Muscle layer of duodenum (tissue), 2 donors: ENCODE results near the gene STMP1.

Experiments
- H3K27ac ChIP-seq: one replicate; pipeline ENCODE4 v1.7.0; 2013; ENCODE audit warnings: mild to moderate bottlenecking, low read length
- H3K27me3 ChIP-seq: one replicate; pipeline ENCODE4 v1.7.0; 2013; ENCODE audit warnings: low read depth, mild to moderate bottlenecking, control low read depth, low read length
- H3K36me3 ChIP-seq, 2 donors: one replicate each; pipeline ENCODE4 v1.7.0; 2013; ENCODE audit warnings: low read length in 2 of 2, control low read depth in 1 of 2, mild to moderate bottlenecking in 1 of 2; ENCODE audit not compliant: insufficient read depth in 2 of 2, control insufficient read depth in 1 of 2
- H3K4me1 ChIP-seq, 2 donors: one replicate each; pipeline ENCODE4 v1.7.0; 2013; ENCODE audit warnings: low read length in 2 of 2, mild to moderate bottlenecking in 2 of 2, control low read depth in 1 of 2, moderate library complexity in 1 of 2; ENCODE audit not compliant: insufficient read depth in 2 of 2, control insufficient read depth in 1 of 2
- H3K4me3 ChIP-seq, 2 donors: one replicate each; pipeline ENCODE4 v1.7.0; 2013; ENCODE audit warnings: low read length in 2 of 2, low read depth in 1 of 2, mild to moderate bottlenecking in 1 of 2
- H3K9me3 ChIP-seq, 2 donors: one replicate each; pipeline ENCODE4 v1.7.0; 2013; ENCODE audit warnings: low read length in 2 of 2, control low read depth in 1 of 2, mild to moderate bottlenecking in 1 of 2; ENCODE audit not compliant: control insufficient read depth in 1 of 2
- donor health status: healthy.

The STMP1 gene

DNA sequence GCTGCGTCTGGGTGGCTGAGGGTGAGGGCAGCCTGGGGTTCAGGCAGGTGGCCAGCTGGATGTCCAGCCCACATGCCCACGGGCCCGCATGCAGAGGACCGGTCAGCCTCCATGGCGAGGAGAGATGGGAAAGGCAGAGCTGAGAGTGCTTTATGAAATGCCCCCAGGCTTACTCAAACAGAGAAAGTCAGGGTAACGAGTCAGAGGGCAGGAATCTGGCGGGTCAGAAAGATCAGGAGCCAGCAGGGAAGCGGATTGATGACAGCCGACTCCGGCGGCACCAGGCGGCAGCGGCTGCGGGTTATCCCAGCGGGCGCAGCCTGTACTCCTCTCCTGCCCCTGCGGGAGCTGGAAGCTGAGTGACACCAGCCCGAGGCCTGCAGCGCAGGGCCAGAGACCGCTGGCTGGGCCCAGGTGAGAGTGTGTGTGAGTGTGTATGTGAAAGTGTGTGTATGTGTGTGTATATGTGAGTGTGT lies 52.3 kb downstream of the STMP1 start:
- no peaks in the 10 kb centered on the region for H3K36me3 ChIP-seq
- H3K4me3 ChIP-seq, result no peak overlapping the region
- H3K9me3 ChIP-seq, result no peaks in the 10 kb centered on the region
- no peaks in the 10 kb centered on the region for H3K27me3 ChIP-seq
- no peaks in the 10 kb centered on the region for H3K4me1 ChIP-seq
- H3K27ac ChIP-seq, result no peak overlapping the region

DNA sequence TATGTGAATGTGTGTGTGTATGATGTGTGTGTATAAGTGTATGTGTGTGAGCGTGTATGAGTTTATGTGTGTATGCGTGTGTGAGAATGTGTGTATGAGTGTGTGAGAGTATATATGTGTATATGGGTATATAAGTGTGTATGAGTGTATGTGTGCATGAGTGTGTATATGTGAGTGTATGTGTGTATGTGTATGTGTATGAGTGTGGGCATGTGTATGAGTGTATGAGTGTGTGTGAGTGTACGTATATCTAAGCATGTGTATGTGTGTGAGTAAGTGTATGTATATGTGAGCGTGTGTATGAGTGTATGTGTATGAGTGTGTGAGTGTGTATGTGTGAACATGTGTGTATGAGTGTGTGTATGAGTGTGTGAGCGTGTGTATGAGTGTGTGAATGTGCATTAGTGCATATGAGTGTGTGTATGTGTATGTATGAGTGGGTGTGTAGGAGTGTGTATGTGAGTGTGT lies 52.8 kb downstream of the STMP1 start:
- Histone ChIP-seq H3K27ac (no peak overlapping the region), H3K9me3 (no peaks in the 10 kb centered on the region), H3K36me3 (no peaks in the 10 kb centered on the region), H3K4me3 (no peak overlapping the region), H3K4me1 (no peaks in the 10 kb centered on the region), H3K27me3 (no peaks in the 10 kb centered on the region)

DNA sequence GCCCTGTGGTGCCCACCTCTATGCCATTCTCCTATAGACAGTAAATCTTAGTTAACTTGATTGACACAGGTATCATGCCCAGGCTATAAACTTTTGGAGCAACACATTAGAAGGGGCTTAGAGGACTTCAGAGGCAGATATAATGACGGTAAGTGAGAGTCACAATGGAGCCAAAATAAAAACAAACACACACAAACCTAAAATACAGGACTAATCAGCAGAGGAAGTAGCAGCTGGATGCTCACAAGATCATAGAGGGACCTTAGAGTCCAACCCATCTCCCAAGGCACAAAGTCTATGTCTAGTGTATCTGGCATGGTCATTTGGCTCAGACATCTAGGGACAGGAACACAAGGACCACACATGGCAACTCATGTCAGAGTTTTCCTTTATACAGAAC lies 53.4 kb downstream of the STMP1 start:
- H3K4me3 ChIP-seq, result no peak overlapping the region
- H3K27me3 ChIP-seq, result no peaks in the 10 kb centered on the region
- H3K4me1 ChIP-seq, result no peaks in the 10 kb centered on the region
- H3K27ac ChIP-seq, result no peak overlapping the region
- no peaks in the 10 kb centered on the region for H3K9me3 ChIP-seq
- no peaks in the 10 kb centered on the region for H3K36me3 ChIP-seq

GRCh38 chr7:135716677-135717238 lies 54.4 kb downstream of the STMP1 start:
- Histone ChIP-seq H3K4me3 (no peak overlapping the region), H3K27ac (no peak overlapping the region), H3K36me3 (no peaks in the 10 kb centered on the region), H3K27me3 (no peaks in the 10 kb centered on the region), H3K4me1 (no peaks in the 10 kb centered on the region), H3K9me3 (no peaks in the 10 kb centered on the region)

GRCh38 chr7:135717693-135718092 lies 55.4 kb downstream of the STMP1 start:
- H3K27me3 ChIP-seq, result no peaks in the 10 kb centered on the region
- H3K27ac ChIP-seq, result no peak overlapping the region
- H3K36me3 ChIP-seq, result no peaks in the 10 kb centered on the region
- no peaks in the 10 kb centered on the region for H3K4me1 ChIP-seq
- H3K9me3 ChIP-seq, result no peaks in the 10 kb centered on the region
- no peak overlapping the region for H3K4me3 ChIP-seq

GRCh38 chr7:135718219-135718618 lies 55.9 kb downstream of the STMP1 start:
- H3K27me3 ChIP-seq, result no peaks in the 10 kb centered on the region
- H3K27ac ChIP-seq, result no peak overlapping the region
- no peak overlapping the region for H3K4me3 ChIP-seq
- H3K36me3 ChIP-seq, result no peaks in the 10 kb centered on the region
- H3K9me3 ChIP-seq, result no peaks in the 10 kb centered on the region
- H3K4me1 ChIP-seq, result no peaks in the 10 kb centered on the region

DNA sequence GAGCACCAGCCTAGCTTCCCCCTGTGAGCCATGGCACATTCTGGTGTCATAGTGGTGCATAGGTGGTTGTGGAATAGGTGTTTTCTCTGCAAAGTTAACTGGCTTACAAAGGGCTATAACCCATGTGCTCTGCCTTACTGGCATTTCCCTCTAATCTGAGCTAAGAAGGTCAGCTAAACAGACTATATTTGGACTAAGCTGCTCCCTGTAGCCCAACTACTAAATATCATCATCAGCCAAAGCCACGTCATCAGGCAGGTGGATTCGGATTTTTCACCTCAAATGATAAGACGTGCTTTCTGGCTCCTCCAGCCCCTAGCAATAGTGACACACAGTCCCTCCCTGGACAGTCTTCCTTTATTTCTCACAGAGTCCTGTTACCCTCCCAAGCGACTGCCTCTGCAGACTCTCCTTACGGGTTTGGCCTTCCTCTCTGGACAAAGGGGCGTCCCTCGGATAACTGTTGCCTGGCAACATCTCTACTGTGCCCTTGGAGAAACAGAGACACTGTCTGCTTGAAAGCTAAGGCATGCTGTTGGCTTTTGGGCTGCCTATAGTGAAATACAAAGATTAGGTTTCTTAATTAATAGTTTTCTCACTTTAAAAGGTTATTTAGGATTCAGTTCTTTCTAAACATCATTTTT lies 56.6 kb downstream of the STMP1 start:
- no peak overlapping the region for H3K27ac ChIP-seq
- no peak overlapping the region for H3K4me3 ChIP-seq
- H3K36me3 ChIP-seq, result no peaks in the 10 kb centered on the region
- H3K4me1 ChIP-seq, result no peaks in the 10 kb centered on the region
- no peaks in the 10 kb centered on the region for H3K27me3 ChIP-seq
- no peaks in the 10 kb centered on the region for H3K9me3 ChIP-seq

DNA sequence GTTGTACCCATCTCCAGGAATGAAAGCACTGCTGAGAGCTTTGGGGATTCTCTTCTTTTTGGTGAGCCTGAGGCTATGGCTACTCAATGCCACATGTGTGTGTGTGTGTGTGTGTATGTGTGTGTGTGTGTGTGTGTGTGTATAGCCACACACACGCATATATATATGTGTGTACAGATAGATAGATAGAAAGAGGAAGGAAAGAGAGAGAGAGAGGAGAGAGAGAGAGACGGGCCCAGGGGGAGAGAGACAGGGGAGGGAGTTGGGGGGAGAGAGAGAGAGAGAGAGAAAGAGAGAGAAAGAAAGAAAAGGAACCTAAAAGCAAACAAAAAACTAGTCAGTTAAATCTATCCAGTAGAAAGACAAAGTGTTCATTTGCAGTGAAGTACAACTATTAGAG lies 57.4 kb downstream of the STMP1 start:
- Histone ChIP-seq H3K36me3 (no peaks in the 10 kb centered on the region), H3K4me3 (no peak overlapping the region), H3K27me3 (no peaks in the 10 kb centered on the region), H3K4me1 (no peaks in the 10 kb centered on the region), H3K27ac (no peak overlapping the region), H3K9me3 (no peaks in the 10 kb centered on the region)

GRCh38 chr7:135721198-135721820 lies 59.0 kb downstream of the STMP1 start:
- Histone ChIP-seq H3K27ac (no peak overlapping the region), H3K27me3 (no peaks in the 10 kb centered on the region), H3K36me3 (no peaks in the 10 kb centered on the region), H3K4me3 (no peak overlapping the region), H3K9me3 (no peaks in the 10 kb centered on the region), H3K4me1 (no peaks in the 10 kb centered on the region)

DNA sequence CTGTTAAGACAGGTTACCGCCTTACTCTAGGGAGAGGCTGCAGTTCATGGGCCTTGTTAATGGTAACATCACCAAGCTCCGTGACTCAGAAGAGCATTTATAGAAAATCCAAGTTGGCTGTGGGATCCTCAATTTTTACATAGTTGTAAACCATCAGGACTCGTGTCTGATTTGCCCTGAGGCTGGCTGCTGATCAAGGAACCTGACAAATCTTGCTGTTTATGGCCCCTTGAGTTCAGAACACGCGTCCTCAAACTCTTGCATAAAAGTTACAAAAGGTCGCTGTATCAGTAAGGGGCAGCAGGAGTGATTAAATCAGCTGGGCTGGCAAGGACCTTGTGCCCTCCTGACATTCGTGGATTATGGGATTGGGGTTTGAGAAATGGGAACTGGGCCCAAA lies 61.1 kb downstream of the STMP1 start:
- no peaks in the 10 kb centered on the region for H3K36me3 ChIP-seq
- no peaks in the 10 kb centered on the region for H3K9me3 ChIP-seq
- H3K27ac ChIP-seq, result no peak overlapping the region
- H3K4me3 ChIP-seq, result no peak overlapping the region
- H3K27me3 ChIP-seq, result no peaks in the 10 kb centered on the region
- H3K4me1 ChIP-seq, result no peaks in the 10 kb centered on the region
